Activated T-helper 1 cell treated with Interleukin-2 at 50 U/mL for 16 hours (primary cell): ENCODE data around the gene KNDC1.

Experiments
- DNase-seq: peaks from one replicate; pipeline ENCODE4 v3.0.0-alpha.2; 2020; ENCODE audit warnings: low read depth

Gene KNDC1

DNA sequence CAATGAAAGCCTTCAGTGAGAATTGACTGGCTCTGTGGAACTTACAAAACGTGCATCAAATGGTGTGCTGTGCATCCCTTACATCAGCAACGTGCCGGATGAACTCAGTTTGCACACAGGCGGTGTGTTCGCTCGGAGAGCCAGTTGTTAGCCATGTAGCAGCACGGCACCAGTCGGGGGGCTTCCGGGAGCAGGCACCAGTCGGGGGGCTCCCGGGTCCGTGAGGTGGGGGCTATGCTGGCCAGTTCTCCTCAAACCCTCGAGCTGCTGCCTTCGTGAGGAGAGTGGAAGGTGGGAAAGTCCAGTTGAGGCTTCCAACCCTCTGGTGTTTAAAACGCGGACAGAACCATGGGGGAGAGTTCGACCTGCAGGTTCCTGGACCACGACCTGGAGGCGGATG is 35.1 kb downstream of the KNDC1 start:
- DNase-seq = no peak

DNA sequence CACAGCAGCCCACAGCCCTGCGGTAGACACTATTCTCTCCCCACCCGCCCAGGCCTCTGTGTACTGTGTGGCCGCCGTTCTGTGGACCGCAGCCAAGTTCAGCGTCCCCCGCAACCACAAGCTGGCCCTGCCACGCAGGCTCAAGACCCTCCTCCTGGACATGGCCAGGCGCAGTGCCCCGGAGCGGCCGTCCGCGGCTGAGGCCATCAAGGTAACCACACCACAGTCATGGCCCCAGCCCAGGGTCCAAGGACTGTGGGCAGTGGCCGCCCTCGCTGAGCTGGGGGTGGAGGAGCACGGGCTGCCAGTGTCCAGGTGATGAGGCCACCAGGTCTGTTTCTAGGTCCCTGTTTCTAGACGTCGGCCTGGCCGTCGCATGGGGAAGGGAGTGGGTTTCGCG is 35.6 kb downstream of the KNDC1 start:
- DNase-seq = no peak

DNA sequence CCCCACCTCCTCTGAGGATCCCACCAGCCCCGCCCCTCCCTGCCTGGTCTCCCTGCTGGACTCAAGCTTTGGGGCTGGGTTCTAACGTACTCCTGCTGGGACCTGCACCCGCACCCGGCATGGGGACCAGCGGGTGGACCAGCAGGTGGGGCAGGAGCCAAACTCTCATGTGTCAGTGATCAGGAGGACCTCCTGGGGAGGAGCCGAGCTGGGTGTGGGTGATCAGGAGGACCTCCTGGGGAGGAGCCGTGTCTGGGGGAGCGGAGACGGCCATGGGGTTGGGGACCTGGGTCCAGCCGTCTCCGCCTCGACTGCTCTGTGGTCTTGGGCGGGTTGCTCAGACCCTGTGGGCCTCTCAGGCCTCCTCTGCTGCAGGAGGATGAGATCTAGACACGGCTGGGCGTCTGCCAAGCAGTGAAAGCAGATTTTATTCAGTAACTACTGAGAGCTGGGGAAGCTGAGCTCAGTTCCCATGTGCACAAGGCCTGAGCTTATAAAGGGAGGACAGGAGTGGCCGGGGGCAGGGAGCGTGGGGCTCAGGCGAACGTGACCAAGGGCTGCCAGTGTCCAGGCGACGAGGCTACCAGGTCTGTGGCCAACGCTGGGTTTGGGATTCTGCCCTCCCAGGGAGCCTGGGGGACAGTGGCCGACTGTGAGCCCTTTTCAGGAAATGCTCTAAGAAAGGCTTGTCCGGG is 36.3 kb downstream of the KNDC1 start:
- no peak for DNase-seq

DNA sequence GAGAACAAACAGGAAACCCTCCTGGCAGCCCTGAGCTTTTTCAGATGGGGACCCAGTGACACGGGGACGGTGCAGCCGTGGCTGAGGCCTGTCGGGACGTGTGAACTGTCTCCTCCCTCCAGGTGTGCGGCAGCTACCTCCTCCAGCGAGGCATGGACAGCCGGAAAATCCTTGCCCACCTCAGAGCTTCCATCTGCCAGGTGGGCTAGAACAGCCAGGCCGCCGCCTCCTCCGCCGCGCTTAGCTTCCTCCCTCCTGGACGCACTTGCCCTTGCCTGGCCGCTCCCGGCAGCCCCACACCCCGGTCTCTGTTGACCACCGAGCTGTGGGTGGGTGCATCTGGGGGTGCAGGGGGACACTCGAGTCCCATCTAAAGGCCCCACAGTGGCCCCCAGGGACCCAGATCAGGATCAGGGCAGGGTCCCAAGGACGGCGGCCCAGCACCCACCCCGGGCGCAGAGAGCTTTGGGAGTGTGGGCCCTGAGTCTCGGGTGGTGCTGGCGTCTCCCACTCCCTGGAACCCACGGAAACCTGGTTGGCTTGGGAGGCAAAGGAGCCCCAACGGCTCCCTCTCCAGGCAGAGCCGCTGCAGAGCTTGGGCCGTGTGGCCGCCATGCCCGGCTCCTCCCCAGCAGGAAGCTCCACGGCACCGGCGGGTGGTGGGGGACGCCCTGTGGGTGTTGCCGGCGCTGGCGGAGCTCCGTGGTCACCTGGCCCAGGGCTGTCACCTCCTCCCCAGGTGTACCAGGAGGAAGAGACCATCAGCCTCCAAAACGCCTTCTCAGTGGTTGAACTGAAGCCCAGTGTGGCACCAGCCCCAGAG is 37.1 kb downstream of the KNDC1 start:
- DNase-seq = no peak

DNA sequence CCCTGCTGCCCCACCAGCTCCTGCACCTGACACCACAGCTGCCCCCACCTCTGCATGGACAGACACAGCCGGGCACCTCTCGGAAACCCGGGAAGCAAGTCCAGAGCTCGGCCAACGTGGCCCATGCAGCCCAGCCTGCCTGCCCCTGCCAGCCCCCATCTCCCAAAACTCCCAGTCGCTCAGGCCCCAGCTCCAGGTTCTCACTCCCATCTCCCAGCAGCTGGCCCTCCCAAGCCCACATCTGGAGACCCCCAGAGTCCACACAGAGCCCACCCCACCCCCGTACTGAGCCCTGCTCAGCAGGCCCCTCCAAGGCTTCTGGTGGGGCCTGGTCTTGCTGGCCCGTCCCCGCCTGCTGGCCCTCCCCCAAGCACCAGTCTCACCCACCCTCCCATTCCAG is 37.8 kb downstream of the KNDC1 start:
- no peak for DNase-seq

DNA sequence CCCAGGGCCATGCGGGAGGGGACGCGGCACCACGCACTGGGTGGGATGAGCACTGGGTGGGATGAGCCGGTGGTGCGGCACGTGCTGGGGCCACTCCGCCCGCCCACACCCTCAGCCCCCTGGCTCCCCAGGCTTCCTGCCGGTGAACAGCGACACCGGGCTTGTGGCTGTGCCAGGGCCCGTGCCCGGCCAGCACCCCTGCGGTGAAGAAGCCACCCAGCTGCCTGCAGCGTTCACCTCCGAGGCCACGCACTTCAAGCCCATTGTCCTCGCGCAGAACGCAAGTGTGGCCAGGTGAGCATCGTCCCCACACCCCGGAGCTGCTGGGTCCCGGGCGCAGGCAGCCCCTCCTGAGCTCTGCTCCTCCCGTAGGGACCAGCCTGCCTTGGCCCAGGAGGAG is 38.2 kb downstream of the KNDC1 start:
- no peak for DNase-seq

DNA sequence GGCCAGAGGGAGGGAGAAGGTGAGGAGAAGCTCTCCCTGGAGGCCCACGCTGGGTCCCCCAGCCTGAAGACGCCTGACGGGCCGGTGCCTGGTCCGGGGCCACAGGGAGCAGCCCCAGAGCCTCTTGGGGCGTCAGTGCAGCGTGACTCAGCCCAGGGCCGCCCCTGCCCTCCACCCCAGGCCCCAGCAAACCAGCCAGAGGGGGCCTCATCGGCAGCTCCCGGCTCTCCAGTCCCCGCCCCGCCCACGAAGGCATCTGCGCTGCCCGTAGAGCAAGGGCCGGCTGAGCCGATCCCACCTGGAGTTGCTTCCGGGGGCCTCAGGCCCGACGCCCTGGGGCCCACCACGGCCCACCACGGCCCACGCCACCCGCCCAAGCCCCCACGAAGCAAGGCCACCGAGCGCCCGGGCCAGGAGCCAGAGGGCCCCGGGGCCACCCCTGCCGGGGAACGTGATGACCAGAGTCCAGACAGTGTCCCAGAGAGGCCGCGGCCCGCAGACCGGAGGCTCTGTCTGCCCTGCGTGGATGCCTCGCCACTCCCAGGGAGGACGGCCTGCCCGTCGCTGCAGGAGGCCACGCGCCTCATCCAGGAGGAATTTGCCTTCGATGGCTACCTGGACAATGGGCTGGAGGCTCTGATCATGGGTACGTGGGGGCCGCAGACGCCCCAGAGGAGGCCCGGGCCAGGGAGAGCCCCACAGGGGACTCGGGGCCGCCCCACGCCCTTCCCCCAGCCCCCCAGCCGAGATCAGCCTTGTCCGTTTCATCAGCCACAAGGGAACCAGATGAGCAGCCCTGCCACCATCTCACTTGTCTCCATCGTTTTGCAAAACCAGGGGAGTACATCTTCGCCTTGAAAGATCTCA is 38.8 kb downstream of the KNDC1 start:
- no peak for DNase-seq

DNA sequence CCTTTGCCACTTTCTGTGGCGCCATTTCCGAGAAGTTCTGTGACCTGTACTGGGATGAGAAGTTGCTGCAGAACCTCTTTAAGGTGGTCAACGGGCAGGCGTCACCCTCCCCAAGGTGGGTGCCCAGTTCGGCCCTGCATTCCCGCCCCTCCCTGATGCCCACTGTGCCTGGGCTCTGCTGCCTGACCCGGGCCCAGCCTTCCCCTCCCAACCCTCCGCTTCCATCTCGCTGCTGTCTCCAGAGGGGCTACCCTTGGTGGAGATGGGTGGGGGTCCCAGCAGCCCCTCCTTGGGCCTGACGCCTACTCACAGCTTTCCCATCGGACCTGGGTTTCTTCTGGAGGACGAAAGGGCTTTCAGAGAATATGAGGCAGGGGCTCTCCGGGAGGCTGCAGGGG is 39.5 kb downstream of the KNDC1 start:
- DNase-seq = no peak

DNA sequence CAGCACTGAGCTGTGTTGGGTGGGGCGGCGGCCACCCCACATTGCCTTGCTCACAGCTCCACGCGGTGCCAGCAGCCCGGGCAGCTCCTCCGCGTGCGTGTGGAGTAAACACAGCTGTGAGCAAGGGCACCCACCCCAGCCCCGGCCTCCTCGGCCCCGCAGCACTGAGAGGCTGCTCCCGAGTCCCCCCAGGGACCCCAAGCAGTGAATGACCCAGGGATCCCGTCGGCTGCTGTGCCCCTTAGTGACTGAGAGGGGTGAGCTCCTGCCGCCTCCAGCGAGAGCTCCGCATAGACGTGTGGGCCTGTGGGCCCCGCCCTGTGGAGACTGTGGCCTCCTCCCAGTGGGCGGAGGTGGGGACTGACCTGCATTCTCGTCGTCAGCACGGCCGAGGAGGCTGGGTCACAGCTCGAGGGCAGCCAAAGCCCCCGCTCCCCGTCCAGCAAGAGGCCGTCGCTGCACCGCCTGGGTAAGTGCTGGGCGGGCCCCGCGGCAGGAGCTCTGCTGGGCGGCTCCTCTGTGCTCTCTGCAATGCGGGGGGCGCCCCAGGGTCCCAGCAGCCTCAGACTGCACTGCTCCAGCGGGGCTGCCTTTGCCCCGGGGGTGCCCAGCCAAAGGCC is 40.1 kb downstream of the KNDC1 start:
- no peak for DNase-seq

DNA sequence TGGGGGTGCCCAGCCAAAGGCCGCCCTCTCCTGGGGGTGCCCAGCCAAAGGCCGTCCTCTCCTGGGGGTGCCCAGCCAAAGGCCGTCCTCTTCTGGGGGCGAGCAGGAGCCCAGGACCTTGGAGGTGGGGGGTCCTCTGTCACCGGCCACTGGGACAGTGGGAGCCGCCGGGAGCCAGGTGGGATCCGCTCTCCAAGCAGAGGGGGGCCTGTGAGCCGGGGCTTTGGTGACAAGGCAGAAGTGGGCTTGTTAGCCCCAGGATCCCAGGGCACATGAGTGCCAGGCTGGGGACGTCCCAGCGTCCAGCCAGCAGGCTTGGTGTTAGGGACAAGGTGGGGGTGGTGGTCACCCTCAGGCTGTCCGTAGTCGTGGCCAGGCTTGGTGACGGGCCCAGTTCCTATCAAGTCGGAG is 40.6 kb downstream of the KNDC1 start:
- DNase-seq = no peak

DNA sequence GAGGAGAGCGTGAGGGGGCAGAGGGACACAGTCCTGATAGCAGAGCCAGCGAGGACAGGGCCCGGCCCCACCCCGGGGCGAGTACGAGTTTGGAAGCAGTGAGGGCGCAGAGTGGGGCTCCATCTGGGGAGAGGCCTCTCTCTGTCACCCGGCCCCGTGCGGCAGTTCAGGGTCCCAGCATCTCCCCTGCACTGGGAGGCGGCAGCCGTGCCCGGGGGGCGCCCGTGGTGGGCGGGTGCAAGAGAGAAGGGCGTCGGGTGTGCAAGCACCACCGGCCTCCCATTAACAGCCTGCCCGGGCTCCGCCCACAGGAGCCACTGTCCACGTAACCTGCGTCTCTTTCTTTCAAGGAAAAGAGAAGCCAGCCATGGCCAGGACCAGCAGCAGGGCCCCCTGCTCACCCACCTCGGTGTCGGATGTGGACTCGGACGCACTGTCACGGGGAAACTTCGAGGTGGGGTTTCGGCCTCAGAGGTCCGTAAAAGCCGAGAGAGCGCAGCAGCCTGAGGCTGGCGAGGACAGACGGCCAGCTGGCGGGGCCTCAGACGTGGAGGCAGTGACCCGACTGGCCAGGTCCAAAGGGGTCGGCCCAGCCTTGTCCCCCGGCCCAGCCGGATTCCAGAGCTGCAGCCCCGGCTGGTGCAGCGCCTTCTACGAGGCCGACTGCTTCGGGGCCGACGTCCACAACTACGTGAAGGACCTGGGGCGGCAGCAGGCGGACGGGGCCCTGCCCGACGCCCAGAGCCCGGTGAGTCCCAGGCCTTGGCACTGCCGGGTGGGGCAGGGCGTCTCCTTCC is 41.3 kb downstream of the KNDC1 start:
- no peak for DNase-seq

DNA sequence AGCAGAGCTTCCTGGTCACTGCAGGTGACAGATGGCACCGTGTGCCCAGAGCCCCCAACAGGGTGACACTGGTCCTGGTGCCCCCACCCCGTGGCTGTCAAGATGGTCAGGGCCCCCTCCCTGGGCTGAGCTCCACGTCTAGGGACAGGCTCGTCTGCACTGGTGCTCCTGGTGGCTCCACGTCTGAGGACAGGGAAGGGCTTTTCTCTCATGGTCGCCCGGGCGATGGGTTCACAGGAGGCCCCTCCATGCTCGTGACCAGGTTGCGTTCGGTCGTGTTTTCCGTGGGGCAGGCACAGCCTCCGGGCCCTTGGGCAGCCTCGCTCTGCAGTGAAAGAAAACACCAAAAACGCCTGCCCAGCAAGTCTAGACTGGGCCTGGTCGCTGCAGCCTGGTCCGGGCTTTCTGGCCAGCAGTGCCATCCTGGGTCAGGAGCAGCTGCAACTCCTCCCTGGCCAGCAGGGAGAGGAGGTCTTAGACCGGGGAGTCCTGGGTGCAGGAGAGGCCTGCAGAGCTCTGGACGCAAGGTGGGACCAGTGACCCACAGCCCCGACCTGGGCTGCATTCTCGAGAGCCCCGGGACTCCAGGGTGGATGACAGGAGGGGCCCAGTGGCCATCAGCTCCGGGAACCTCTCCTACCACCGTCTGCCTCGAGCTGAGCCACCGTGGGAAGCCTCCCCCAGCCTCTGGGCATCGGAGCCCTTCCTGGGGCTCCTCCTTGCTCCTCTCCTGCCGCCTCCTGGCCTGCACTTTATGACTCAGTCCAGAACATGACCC is 42.1 kb downstream of the KNDC1 start:
- DNase-seq = no peak

DNA sequence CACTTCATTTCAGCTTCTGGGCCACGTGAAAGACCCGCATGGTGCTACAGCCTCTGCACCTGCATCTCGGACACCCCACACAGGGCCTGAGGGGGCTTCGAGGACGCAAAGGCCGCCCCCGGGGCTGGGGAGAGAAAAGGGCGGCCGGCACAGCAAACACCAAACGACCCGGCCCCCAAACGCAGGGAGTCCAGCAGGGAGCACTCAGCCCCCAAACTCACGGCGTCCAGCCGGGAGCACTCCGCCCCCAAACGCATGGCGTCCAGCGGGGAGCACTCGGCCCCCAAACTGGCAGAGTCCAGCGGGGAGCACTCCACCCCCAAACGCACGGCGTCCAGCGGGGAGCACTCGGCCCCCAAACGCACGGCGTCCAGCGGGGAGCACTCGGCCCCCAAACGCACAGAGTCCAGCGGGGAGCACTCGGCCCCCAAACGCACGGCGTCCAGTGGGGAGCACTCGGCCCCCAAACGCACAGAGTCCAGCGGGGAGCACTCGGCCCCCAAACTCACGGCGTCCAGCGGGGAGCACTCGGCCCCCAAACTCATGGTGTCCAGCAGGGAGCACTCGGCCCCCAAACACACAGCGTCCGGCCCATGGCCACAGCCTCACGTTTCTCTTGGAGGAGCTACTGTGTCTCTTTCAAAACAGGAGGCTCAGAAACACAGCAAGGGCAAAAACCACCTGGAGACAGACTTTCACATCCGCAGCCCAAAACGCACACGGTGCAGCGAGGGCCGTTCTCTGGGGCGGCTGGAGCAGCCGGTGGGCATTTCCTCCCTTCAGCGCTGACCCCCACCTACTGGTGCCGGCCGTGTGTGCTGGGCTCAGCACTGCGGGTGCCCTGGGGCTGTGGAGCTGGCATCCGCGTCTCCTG is 43.0 kb downstream of the KNDC1 start:
- no peak for DNase-seq

DNA sequence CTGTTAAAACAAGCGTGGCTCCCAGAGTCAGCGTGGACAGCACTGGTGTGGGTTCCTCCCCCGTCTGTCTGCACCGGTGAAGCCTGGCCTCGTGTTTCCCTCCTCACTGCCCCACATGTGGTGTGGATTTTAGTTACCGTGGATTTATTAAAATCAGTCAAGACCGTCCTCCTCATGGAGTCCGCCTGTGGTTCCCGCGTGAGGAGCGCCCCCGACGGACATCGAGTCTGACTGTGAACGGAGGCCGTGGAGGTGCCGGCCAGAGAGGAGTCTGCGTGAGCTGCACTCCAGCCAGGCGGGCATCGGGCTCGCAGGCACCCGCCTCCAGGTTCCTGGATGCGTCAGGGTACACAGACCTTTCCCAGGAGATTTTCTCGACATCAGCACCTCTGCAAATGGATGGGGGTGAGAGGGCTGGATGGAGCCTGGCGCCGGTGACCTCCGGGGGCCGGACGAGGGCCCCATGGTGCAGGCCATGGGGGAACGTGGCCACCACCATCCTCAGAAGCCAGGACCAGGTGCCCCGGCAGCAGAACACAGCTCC is 43.7 kb downstream of the KNDC1 start:
- no peak for DNase-seq

DNA sequence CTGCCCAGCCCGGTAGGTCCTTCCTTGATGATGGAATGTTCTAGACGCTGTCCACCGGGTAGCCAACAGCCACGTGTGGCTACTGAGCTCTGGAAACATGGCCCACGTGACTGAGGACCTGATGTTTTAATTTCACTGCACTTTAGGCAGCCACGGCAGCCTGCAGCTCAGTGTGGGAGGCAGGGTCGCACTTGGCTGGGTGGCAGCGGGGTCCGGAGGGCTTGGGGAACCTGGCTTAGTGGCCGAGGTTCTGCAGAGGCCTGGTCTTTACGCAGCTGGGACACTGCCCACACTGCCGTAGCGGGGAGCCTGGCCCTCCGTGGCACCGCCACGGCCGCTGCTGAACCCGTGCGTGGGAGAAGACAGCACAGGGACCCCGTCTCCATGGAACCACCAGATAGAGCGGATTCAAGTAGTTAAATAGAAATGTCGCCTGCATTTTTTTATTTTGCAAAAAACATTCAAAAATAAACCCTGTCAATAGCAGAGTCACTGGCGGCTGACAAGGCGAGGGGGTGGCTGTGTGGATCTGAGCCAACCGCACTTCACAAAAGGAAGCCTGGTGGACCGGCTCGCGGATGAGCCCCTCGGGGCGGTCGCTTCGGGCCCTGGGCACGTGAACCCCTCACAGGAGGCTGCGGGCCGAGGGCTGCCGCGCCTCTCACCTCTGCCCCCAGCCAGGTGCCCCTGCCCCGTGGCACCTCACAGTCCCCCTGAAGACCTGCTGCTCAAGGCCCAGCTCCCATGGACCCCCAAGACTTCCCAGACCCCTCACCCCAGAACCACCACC is 44.4 kb downstream of the KNDC1 start:
- DNase-seq = no peak

DNA sequence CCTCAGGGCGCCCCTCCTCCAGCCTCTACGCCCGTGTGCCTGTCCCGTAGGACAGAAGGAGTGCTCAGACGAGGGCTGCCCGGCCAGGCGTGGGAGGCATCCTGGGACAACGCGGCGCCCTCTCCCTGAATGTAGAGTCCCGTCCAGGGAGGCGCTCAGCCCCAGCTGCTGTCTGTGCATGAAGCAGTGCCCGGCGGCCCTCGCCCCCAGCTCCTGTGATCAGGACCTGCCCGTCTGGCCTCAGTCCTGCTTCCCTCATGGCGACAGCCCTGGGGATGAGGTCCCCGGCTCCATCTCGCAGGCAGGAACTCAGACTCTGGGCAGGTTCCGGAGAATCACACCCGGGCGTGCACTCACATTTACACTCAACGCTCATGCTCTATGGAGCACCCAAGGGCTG is 45.1 kb downstream of the KNDC1 start:
- no peak for DNase-seq

DNA sequence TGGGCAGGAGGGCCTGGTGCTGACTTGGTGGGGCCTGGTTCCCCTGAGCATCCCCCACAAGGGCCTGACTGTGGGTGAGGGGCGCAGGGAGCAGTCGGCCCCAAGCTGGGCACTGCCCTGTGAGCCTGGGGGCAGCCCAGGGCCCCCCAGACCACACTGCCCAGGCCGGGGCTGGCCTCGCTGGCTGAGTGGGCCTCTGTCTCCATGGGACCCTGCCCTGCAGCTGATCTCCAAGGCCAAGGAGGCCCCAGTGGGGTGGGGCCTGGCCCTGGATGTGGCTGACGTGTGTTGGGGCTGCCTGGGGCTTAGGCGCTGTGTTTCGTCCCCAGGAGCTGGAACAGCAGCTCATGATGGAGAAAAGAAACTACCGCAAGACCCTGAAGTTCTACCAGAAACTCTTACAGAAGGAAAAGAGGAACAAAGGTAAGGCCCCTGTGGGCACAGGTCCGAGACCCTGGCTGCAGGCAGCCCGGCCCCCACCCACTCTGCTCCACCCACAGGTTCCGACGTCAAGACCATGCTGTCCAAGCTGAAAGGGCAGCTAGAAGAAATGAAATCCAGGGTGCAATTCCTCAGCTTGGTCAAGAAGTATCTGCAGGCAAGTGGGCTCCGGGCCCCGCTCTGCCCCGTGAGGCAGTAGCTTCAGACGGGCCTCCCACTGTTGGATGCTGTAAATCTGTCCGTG is 46.5 kb downstream of the KNDC1 start:
- no peak for DNase-seq

DNA sequence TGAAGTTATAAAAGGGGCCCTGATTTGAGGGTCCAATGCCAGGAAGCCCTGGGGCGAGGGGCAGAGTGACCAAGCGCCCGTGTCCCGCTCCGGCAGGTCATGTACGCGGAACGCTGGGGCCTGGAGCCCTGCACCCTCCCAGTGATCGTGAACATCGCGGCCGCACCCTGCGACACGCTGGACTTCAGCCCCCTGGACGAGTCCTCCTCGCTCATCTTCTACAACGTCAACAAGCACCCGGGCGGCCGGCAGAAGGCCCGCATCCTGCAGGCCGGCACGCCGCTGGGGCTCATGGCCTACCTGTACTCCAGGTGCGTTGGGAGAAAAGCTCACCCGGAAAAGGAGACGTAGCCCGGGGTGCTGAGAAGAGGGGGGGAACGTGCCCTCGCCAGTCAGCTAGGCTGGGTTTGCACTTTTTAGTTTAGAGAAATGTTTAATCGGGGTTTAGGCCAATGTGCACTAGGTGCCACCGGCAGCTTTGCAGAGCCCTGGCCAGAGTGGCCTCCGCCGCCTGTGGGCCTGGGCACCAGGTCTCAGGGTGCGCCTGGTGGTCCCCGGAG is 47.1 kb downstream of the KNDC1 start:
- DNase-seq = no peak
